ENCODE measurements around the gene SIRT6. TPM values are rescaled to one million over a fixed set of nuclear protein-coding genes. Genes with fewer than 3 reads are reported as not detected.
A peak's percentile ranks its signal among the peaks of the same experiment; 100 is the strongest.

The SIRT6 gene
- total RNA-seq, 2 experiments from 2014 or later = 30.1 to 37.5 TPM

GRCh38 chr19:4124638-4125037 lies 57.7 kb downstream of the SIRT6 start:
- Mint-ChIP-seq H3K4me3 (peak overlapping the region; percentile 70), H3K27ac (peak overlapping the region; percentile 51), H3K36me3 (peaks cover 8% of the 10 kb centered on the region), H3K27me3 (no peaks in the 10 kb centered on the region), H3K9me3 (no peaks in the 10 kb centered on the region), H3K4me1 (peaks cover 21% of the 10 kb centered on the region)
- no peak for ATAC-seq (ENCODE audit: low read depth)
- POLR2A ChIA-PET = interaction anchor here (0.6 kb wide), 1 partner anchor 1045 kb away, joined by 8 read pairs; no protein-coding TSS in a partner anchor
- DNase-seq = no peak

Other genes with a start within 250 kb of the SIRT6 start
- not detected for gene NMRK2, start 249.5 kb downstream of the SIRT6 start, total RNA-seq
- gene DAPK3, start 211.5 kb downstream of the SIRT6 start, total RNA-seq = 10 to 100 TPM; 44.8 to 49.8 TPM
- gene EEF2, start 197.1 kb downstream of the SIRT6 start, total RNA-seq = 1,000 to 10,000 TPM; 1,510 to 1,513 TPM
- 10 to 100 TPM; 32.1 to 38.3 TPM for gene PIAS4, start 174.8 kb downstream of the SIRT6 start, total RNA-seq
- 10 to 100 TPM; 60.6 to 61.5 TPM for gene ZBTB7A, start 115.7 kb downstream of the SIRT6 start, total RNA-seq
- 100 to 1,000 TPM; 210 to 211 TPM for gene MAP2K2, start 58.4 kb downstream of the SIRT6 start, total RNA-seq
- not detected for gene CREB3L3, start 28.9 kb downstream of the SIRT6 start, total RNA-seq
- 1 to 10 TPM; 1.5 to 1.7 TPM for gene ANKRD24, start 126 bp upstream of the SIRT6 start, total RNA-seq
- gene EBI3, start 47.0 kb upstream of the SIRT6 start, total RNA-seq = under 1 TPM; 0.33 to 0.34 TPM
- gene YJU2, start 64.5 kb upstream of the SIRT6 start, total RNA-seq = 10 to 100 TPM; 27.9 to 29.0 TPM
- not detected for gene SHD, start 96.7 kb upstream of the SIRT6 start, total RNA-seq
- 10 to 100 TPM; 49.3 to 50.5 TPM for gene TMIGD2, start 119.8 kb upstream of the SIRT6 start, total RNA-seq
- gene FSD1, start 122.0 kb upstream of the SIRT6 start, total RNA-seq = 10 to 100 TPM; 20.8 to 21.8 TPM
- gene STAP2, start 156.3 kb upstream of the SIRT6 start, total RNA-seq = 1 to 10 TPM; 8.4 to 8.8 TPM
- gene MPND, start 161.0 kb upstream of the SIRT6 start, total RNA-seq = 10 to 100 TPM; 23.7 to 26.2 TPM
- gene SH3GL1, start 218.0 kb upstream of the SIRT6 start, total RNA-seq = 10 to 100 TPM; 54.6 to 56.8 TPM
- 10 to 100 TPM; 77.0 to 79.1 TPM for gene CHAF1A, start 220.1 kb upstream of the SIRT6 start, total RNA-seq